Cardiac fibroblast (primary cell): ENCODE measurements around the gene DNM3.

ENCODE experiments used
- DNase-seq, 2 donors: peaks; one replicate each; pipeline versions ENCODE4 v3.0.0 to v3.0.0-alpha.2; 2010; ENCODE audit warnings: low read depth in 2 of 2
- H3K4me3 ChIP-seq, 2 donors: replicated peaks in 1 of 2; 1 replicate in 1 of 2; 2 replicates in 1 of 2; pipeline ENCODE4 v1.5.1; 2011; ENCODE audit warnings: low read depth in 2 of 2, low read length in 2 of 2, mild to moderate bottlenecking in 2 of 2, moderate library complexity in 1 of 2
- TF ChIP-seq, protein P1 (sequence below): IDR thresholded peaks from one replicate; pipeline ENCODE4 v1.5.1; 2011; ENCODE audit warnings: low read depth, mild to moderate bottlenecking, low read length, inconsistent platforms

DNM3 gene

DNA sequence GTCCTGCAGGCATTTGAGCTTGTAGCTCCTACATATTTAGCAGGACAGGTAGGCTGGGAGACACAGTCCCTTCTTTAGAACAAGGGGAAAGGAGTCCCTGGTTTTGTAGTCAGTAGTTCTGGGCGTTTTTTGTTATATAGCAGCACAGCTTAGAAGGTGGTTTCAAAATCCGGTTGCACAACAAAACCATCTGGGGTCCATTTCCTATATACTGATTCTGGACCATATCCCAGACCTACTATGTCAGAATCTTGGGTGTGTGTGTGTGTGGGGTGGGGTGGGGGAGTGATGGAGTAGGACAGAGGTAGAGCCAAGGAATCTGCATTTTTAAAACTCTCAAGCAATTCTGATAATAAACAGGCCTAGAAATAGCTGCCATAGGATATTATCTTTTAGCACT, 38.3 kb upstream of the DNM3 start:
- peak; percentile 81 to 90 for DNase-seq
- no peak overlapping the region for H3K4me3 ChIP-seq
- TF ChIP-seq, protein P1, sequence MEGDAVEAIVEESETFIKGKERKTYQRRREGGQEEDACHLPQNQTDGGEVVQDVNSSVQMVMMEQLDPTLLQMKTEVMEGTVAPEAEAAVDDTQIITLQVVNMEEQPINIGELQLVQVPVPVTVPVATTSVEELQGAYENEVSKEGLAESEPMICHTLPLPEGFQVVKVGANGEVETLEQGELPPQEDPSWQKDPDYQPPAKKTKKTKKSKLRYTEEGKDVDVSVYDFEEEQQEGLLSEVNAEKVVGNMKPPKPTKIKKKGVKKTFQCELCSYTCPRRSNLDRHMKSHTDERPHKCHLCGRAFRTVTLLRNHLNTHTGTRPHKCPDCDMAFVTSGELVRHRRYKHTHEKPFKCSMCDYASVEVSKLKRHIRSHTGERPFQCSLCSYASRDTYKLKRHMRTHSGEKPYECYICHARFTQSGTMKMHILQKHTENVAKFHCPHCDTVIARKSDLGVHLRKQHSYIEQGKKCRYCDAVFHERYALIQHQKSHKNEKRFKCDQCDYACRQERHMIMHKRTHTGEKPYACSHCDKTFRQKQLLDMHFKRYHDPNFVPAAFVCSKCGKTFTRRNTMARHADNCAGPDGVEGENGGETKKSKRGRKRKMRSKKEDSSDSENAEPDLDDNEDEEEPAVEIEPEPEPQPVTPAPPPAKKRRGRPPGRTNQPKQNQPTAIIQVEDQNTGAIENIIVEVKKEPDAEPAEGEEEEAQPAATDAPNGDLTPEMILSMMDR: no peak

DNA sequence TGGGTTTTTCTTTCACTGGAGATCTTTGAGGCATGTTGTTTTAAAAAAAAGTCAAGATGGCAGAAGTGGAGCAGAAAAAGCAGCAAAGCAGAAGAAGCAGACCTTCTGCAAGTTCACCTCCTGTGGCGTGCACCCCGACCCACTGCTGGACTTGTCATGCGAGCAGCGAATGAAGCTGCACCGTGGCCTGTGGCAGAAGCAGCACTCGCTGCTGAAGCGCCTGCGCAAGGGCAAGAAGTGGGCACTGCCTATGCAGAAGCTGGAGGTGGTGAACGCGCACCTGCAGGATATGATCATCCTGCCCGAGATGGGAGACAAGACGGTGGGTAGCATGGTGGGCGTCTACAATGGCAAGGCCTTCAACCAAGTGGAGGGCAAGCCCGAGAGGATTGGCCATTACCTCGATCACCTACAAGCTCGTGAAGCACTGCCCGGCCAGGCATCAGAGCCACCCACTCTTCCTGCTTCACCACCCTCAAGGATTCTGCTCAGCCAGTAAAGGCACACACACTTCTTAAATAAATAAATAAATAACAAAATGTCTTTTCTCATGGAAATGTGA, 37.8 kb upstream of the DNM3 start:
- no peak overlapping the region for H3K4me3 ChIP-seq
- no peak for DNase-seq
- TF ChIP-seq, protein P1: no peak

DNA sequence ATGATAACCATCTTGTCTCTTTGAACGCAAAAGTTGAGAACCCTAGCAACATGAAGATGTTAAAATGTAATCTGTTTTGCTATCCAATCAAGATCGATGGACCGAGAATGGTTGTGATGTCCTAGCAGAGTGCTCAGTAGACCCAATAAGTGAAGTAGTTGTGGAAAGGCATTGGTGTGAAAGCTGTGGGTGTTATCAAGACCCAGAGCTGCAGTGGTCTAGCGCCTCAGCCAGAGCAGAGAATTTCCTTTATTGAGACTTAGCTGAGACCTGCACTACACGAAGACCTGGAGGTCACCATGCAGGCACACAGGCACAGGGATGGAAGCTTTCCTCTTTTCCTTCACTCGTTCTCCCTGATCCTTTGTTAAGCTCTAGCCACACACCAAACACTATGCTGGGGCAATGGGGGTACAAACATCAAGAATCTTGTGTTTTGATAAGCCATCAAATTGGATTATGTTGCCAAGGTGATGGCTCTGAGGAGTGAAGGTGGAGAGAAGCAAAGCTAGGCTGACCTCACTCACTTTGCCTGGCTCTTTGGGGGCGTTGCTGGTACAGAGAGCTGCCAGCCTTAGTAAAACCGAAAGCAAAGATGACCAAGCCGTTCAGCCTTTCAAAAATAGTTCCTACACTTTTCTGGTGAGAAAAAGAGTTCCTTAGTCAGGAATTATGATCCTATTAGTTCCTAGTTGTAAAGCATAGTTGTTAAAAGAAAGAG, 35.7 kb upstream of the DNM3 start:
- no peak overlapping the region for H3K4me3 ChIP-seq
- TF ChIP-seq, protein P1: no peak
- DNase-seq: no peak

DNA sequence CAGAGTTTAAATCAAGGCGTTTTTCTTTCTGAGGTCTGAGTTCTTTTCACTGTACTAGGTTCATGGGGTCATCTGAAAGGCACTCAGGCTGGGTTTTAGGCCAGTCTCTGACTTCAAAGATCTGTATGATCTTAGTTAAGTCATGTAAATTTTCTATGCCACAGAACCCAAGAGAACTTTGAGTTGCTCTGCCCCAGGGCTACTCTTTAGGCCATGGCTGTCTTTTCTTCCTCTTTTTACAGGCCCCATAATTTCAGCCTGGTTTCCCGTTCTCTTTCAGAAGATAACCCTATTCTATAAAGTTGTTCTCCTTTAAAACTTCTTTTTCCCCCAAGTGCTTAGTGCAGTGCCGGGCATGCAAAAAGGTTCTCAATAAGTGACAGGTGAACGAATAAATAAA, 33.7 kb upstream of the DNM3 start:
- DNase-seq: no peak
- no peak overlapping the region for H3K4me3 ChIP-seq
- TF ChIP-seq, protein P1: no peak

DNA sequence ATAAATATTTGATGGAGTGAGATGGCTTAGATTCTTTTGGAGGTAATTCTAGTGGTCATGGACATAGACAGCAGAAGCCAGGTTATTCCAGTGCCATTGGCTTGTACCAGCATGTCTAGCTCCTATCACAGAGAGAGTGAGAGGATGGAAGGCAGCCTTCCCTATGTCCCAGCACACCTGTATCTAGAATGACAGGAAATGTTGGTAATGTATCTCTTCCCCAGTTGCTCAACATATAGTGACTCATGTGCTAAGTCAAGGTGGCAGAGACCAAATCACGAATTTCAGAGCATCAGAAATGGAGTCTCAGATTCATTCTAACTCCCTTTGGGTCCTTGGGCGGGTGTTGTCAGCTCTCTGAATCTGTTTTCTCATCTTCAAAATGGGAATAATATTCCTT, 31.5 kb upstream of the DNM3 start:
- no peak overlapping the region for H3K4me3 ChIP-seq
- TF ChIP-seq, protein P1: no peak
- no peak for DNase-seq

DNA sequence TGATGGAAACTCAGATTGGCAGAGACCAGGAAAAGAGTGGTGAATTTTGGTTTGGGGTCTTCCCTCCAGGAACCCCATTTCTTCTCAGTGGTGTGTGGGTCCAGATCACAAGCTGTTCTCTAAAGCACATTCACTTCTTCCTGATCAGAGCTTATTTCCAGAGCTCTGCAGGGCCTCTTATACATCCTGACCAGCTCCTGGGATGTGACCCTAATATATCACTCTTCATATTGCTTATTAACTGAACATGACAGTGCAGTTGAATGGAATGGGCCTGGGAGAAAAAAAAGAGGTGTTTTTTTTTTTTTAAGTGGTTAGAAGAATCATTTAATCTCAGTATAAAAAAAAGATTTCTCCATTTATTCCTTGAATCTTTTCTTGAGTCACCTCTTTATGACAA, 29.6 kb upstream of the DNM3 start:
- TF ChIP-seq, protein P1: no peak
- no peak overlapping the region for H3K4me3 ChIP-seq
- no peak for DNase-seq
